ENCODE measurements around the gene P2RY11.

The P2RY11 gene

DNA sequence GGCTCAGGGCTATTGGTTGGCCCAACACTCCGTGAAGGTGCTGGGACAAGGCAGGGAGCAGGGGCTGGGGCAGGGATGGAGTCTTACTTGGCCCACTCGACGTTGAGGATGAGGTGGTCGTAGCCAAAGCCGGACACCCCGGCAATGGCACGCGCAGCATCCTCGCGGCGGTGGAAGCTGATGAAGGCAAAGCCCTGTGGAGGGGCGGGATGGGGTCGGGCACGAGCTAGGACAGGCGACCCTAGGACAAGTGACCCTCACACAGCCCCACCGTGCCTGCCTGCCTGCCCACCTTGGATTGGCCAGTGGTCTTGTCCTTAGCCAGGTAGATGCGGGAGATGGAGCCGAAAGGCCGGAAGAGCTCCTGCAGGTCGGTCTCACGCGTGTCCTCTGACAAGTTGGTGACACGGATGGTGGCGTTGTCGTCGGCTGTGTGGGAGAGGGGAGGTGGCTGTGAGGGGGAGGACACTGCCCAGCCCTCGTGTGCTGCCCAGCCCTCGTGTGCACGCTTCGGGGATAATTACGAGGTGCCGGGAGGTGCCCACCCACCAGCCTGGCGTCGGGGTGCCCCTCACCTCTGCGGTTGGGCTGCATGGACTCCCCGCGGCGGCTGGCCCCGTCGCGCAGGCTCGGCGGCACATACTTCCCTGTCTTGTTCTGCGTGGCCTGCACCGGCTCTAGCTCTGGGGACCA lies 4.0 kb downstream of the P2RY11 start:
- no peaks in the 10 kb centered on the region for H3K9me3 ChIP-seq (ENCODE audit: control insufficient read depth in 2 of 2, low read length in 2 of 2)
- H3K4me1 ChIP-seq (ENCODE audit: control insufficient read depth, insufficient read depth, low read length): peaks cover 28% of the 10 kb centered on the region
- H3K9ac ChIP-seq (ENCODE audit: low read length in 2 of 2): no peak overlapping the region
- H3K4me3 ChIP-seq (ENCODE audit: low read length in 2 of 2): no peak overlapping the region
- H3K27me3 ChIP-seq (ENCODE audit: control insufficient read depth in 1 of 2, insufficient read depth in 2 of 2, low read length in 2 of 2): no peaks in the 10 kb centered on the region
- no peak overlapping the region for H3K27ac ChIP-seq (ENCODE audit: low read length)
- peaks cover 26 to 28% of the 10 kb centered on the region in 2 donors for H3K36me3 ChIP-seq (ENCODE audit: control insufficient read depth in 2 of 2, insufficient read depth in 2 of 2, low read length in 2 of 2)

DNA sequence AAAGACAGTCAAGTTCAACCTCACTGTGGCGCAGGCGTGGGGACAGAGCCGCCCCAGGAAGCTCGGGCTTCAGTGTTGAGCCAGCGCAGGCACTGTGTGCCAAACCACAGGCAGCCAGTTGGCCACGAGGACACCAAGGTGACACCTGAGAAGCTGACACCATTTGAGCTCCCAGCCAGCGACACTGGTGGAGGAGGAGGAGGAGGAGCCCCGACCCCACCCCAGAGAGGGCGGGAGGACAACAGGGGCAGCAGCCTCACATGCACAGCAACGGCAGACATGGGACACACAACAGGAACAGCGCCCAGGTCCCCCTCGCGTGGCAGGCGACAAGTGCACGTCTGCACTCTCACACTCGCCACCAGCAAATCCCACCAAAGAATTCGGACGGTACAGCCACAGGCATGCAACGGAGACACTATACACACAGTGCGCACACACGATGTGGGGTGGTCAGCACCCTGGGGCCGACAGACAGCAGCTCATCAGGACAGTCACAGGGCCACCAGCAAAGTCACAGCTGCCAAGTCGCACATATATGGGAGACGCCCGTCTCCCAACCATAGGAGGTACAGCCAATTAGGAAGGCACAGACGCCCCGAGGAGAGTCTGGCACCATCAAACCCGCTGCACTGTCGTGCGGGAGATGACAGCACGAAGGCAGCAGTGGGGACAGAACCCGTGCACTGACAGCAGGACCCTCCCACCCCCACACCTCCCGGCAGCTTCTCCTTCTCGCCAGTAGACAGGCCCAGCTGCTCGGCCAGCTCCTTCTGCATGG lies 4.8 kb downstream of the P2RY11 start:
- H3K9ac ChIP-seq (ENCODE audit: low read length in 2 of 2): no peak overlapping the region
- H3K9me3 ChIP-seq (ENCODE audit: control insufficient read depth in 2 of 2, low read length in 2 of 2): no peaks in the 10 kb centered on the region
- H3K4me3 ChIP-seq (ENCODE audit: low read length in 2 of 2): no peak overlapping the region
- H3K36me3 ChIP-seq (ENCODE audit: control insufficient read depth in 2 of 2, insufficient read depth in 2 of 2, low read length in 2 of 2): peaks cover 23 to 26% of the 10 kb centered on the region in 2 donors
- H3K4me1 ChIP-seq (ENCODE audit: control insufficient read depth, insufficient read depth, low read length): peaks cover 28% of the 10 kb centered on the region
- no peaks in the 10 kb centered on the region for H3K27me3 ChIP-seq (ENCODE audit: control insufficient read depth in 1 of 2, insufficient read depth in 2 of 2, low read length in 2 of 2)
- H3K27ac ChIP-seq (ENCODE audit: low read length): no peak overlapping the region

DNA sequence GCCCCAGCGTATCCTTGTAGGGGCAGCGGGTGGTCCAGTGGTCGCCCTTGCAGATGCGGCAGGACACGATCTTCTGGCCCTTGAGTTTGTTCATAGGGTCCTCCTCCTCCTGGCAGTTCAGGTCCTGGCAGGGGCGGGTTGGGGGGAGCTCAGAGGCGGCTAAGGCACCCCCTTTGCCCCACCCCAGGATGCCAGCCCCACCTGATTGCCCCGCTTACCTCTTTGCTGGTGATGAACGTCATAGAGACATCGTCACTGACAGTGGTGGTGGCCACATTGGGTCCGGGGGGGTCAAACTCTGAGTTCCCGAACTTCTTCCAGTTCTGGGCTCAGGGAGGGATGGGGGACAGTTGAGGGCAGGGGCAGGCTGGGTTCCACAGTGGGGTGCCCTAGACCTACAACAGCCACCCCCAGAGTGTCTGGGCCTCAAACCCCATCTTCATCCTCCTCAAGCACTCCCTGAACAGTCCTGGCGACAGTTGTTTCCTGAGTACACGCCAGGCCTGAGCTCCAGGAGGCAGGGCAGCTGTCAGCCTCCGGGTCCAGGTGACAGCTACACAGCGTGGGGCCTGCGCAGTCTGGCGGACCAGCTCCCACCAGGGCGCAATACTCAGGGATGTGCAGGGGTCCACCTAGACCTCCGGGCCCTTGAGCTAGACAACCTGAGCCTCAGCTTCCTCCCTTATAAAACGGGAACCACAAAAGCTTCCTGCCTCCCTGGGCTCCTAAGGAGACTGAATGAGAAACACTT lies 5.5 kb downstream of the P2RY11 start:
- Histone ChIP-seq H3K27me3 (ENCODE audit: control insufficient read depth in 1 of 2, insufficient read depth in 2 of 2, low read length in 2 of 2) (no peaks in the 10 kb centered on the region), H3K27ac (ENCODE audit: low read length) (no peak overlapping the region), H3K9ac (ENCODE audit: low read length in 2 of 2) (no peak overlapping the region), H3K4me1 (ENCODE audit: control insufficient read depth, insufficient read depth, low read length) (peaks cover 29% of the 10 kb centered on the region), H3K36me3 (ENCODE audit: control insufficient read depth in 2 of 2, insufficient read depth in 2 of 2, low read length in 2 of 2) (peaks cover 22 to 26% of the 10 kb centered on the region in 2 donors), H3K4me3 (ENCODE audit: low read length in 2 of 2) (no peak overlapping the region), H3K9me3 (ENCODE audit: control insufficient read depth in 2 of 2, low read length in 2 of 2) (no peaks in the 10 kb centered on the region)

DNA sequence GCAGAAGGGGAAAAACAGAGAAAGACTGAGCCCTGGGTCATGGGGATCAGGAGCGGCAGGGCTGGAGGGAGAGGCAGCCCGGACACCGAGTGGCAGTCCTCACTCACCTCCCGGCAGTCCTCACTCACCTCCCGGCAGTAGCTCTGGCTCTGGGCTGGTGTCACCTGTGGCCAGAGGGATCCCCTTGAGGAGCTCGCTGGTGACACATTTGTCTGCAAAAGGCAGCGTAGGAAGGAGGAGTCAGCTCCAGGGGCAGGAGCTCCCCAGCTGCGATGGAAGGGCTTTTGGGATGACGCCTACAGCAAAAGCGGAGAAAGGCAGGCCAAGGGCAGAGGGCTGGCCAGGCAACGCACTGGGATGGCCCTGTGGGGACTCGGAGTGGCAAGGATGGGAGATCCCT lies 7.5 kb downstream of the P2RY11 start:
- Histone ChIP-seq H3K27ac (ENCODE audit: low read length) (no peak overlapping the region), H3K4me1 (ENCODE audit: control insufficient read depth, insufficient read depth, low read length) (peaks cover 22% of the 10 kb centered on the region), H3K4me3 (ENCODE audit: low read length in 2 of 2) (peak overlapping the region; percentile 93 to 96), H3K27me3 (ENCODE audit: control insufficient read depth in 1 of 2, insufficient read depth in 2 of 2, low read length in 2 of 2) (no peaks in the 10 kb centered on the region), H3K9ac (ENCODE audit: low read length in 2 of 2) (peak overlapping the region; percentile 94 to 97), H3K9me3 (ENCODE audit: control insufficient read depth in 2 of 2, low read length in 2 of 2) (no peaks in the 10 kb centered on the region), H3K36me3 (ENCODE audit: control insufficient read depth in 2 of 2, insufficient read depth in 2 of 2, low read length in 2 of 2) (peaks cover 22 to 26% of the 10 kb centered on the region in 2 donors)

DNA sequence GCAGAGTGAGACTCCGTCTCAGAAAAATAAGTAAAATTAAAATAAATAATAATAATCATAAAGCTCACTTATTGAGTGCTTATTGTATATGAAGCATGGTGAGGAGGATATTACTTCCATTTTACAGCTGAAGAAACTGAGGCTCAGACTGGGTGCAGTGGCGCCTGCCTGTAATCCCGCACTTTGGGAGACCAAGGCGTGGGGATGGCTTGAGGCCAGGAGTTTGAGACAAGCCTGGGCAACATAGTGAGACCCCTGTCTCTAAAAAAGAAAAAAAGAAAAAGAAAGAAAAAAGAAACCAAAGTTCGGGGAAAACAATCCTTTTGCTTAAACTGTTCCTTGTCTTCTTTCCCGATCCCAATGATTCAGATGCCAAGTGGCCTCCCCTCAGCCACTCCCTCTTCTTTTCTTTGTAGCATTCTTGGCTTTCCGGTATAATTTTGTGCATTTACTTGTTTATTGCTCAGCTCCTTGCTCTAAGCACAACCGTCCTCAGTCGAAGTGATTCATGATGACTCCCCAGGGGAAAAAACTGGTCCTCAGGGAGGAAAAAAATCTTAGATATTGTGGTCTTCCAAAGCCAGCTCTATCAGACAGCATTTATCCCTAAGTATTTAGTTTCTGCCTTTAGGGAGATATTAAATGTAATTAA lies 9.2 kb downstream of the P2RY11 start:
- H3K4me1 ChIP-seq (ENCODE audit: control insufficient read depth, insufficient read depth, low read length): peaks cover 22% of the 10 kb centered on the region
- H3K9me3 ChIP-seq (ENCODE audit: control insufficient read depth in 2 of 2, low read length in 2 of 2): no peaks in the 10 kb centered on the region
- H3K27me3 ChIP-seq (ENCODE audit: control insufficient read depth in 1 of 2, insufficient read depth in 2 of 2, low read length in 2 of 2): no peaks in the 10 kb centered on the region
- H3K9ac ChIP-seq (ENCODE audit: low read length in 2 of 2): no peak overlapping the region
- peaks cover 15 to 22% of the 10 kb centered on the region in 2 donors for H3K36me3 ChIP-seq (ENCODE audit: control insufficient read depth in 2 of 2, insufficient read depth in 2 of 2, low read length in 2 of 2)
- H3K27ac ChIP-seq (ENCODE audit: low read length): no peak overlapping the region
- H3K4me3 ChIP-seq (ENCODE audit: low read length in 2 of 2): no peak overlapping the region

DNA sequence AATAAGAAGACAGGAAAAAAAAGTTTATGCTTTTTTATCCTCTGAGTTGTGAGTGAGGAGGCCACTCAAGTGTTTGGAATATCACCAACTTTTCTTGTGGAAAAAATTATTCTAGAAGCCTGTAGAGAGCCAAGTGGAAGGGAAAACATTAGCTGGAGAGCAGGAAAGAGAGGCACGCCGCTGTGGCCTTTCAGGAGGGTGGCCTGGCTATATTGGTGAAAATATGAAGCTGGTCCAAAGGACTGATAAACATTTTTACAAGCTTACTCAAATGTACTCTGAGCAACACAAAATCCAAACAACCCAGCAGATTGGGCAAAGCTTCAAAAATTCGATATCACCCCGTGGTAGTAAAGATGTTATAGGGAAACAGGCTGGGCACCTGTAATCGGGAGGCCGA lies 10.6 kb downstream of the P2RY11 start:
- Histone ChIP-seq H3K4me3 (ENCODE audit: low read length in 2 of 2) (no peak overlapping the region), H3K27me3 (ENCODE audit: control insufficient read depth in 1 of 2, insufficient read depth in 2 of 2, low read length in 2 of 2) (no peaks in the 10 kb centered on the region), H3K36me3 (ENCODE audit: control insufficient read depth in 2 of 2, insufficient read depth in 2 of 2, low read length in 2 of 2) (peaks cover 4 to 8% of the 10 kb centered on the region in 2 donors), H3K4me1 (ENCODE audit: control insufficient read depth, insufficient read depth, low read length) (peaks cover 22% of the 10 kb centered on the region), H3K9me3 (ENCODE audit: control insufficient read depth in 2 of 2, low read length in 2 of 2) (no peaks in the 10 kb centered on the region), H3K9ac (ENCODE audit: low read length in 2 of 2) (no peak overlapping the region), H3K27ac (ENCODE audit: low read length) (no peak overlapping the region)

DNA sequence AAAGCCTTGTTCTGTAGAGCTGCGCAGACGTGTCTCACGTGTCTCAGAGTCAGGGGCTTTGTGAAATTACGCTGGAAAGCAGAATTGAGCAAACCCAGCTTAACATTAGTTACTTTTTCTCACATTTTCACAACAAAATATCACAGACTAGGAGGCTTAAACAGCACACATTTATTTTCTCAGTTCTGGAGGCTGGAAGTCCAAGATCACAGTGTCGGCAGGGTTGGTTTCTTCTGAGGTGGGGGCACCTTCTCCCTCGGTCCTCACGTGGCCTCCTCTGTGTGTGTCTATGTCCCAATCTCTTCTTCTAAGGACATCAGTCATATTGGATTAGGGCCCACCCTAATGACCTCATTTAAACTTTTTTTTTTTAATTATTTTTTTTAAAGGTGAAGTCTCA lies 12.9 kb downstream of the P2RY11 start:
- Histone ChIP-seq H3K36me3 (ENCODE audit: control insufficient read depth in 2 of 2, insufficient read depth in 2 of 2, low read length in 2 of 2) (no peaks in the 10 kb centered on the region), H3K27ac (ENCODE audit: low read length) (no peak overlapping the region), H3K9me3 (ENCODE audit: control insufficient read depth in 2 of 2, low read length in 2 of 2) (no peaks in the 10 kb centered on the region), H3K27me3 (ENCODE audit: control insufficient read depth in 1 of 2, insufficient read depth in 2 of 2, low read length in 2 of 2) (no peaks in the 10 kb centered on the region), H3K4me3 (ENCODE audit: low read length in 2 of 2) (no peak overlapping the region), H3K4me1 (ENCODE audit: control insufficient read depth, insufficient read depth, low read length) (peaks cover 7% of the 10 kb centered on the region), H3K9ac (ENCODE audit: low read length in 2 of 2) (no peak overlapping the region)

DNA sequence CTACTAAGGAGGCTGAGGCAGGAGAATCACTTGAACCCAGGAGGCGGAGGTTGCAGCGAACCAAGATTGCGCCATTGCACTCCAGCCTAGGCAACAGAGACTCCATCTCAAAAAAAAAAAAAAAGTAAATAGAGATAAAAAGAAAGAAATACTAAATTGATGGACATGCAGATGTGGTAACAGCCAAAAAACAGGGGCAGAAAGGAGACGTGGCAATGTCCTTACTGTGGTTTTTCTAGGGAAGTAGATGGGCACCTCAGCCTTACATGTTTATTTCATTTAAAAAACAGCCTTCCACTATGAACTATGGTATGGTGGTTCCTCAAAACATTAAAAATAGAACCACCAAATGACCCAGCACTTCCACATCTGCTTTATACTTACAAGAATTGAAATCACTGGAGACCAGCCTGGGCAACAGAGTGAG lies 14.7 kb downstream of the P2RY11 start:
- no peak overlapping the region for H3K9ac ChIP-seq (ENCODE audit: low read length in 2 of 2)
- H3K27me3 ChIP-seq (ENCODE audit: control insufficient read depth in 1 of 2, insufficient read depth in 2 of 2, low read length in 2 of 2): no peaks in the 10 kb centered on the region
- H3K4me3 ChIP-seq (ENCODE audit: low read length in 2 of 2): no peak overlapping the region
- H3K4me1 ChIP-seq (ENCODE audit: control insufficient read depth, insufficient read depth, low read length): peaks cover 2% of the 10 kb centered on the region
- no peaks in the 10 kb centered on the region for H3K9me3 ChIP-seq (ENCODE audit: control insufficient read depth in 2 of 2, low read length in 2 of 2)
- H3K27ac ChIP-seq (ENCODE audit: low read length): no peak overlapping the region
- H3K36me3 ChIP-seq (ENCODE audit: control insufficient read depth in 2 of 2, insufficient read depth in 2 of 2, low read length in 2 of 2): no peaks in the 10 kb centered on the region

DNA sequence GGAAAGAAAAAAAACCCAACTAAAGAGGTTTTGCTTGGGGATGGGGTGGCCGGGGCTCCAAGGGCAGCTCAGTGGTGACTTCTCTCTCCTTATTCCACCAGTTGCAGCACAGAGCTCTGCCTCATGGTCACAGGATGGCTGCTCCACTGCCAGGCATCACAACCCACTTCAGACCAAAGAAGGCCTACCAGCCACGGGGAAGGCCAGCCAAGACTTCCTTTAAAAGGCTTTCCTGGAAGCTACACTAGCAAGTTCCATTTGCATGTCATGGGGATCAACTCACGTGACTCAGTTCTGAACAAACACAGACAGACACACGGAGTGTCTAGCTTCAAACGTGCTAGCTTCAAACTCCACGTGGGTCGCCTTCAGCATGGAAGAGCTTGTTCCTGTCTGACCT lies 21.4 kb downstream of the P2RY11 start:
- Histone ChIP-seq H3K9me3 (ENCODE audit: control insufficient read depth in 2 of 2, low read length in 2 of 2) (no peaks in the 10 kb centered on the region), H3K27me3 (ENCODE audit: control insufficient read depth in 1 of 2, insufficient read depth in 2 of 2, low read length in 2 of 2) (no peaks in the 10 kb centered on the region), H3K27ac (ENCODE audit: low read length) (no peak overlapping the region), H3K36me3 (ENCODE audit: control insufficient read depth in 2 of 2, insufficient read depth in 2 of 2, low read length in 2 of 2) (peaks cover 10 to 27% of the 10 kb centered on the region in 2 donors), H3K4me3 (ENCODE audit: low read length in 2 of 2) (no peak overlapping the region), H3K9ac (ENCODE audit: low read length in 2 of 2) (no peak overlapping the region), H3K4me1 (ENCODE audit: control insufficient read depth, insufficient read depth, low read length) (no peaks in the 10 kb centered on the region)

DNA sequence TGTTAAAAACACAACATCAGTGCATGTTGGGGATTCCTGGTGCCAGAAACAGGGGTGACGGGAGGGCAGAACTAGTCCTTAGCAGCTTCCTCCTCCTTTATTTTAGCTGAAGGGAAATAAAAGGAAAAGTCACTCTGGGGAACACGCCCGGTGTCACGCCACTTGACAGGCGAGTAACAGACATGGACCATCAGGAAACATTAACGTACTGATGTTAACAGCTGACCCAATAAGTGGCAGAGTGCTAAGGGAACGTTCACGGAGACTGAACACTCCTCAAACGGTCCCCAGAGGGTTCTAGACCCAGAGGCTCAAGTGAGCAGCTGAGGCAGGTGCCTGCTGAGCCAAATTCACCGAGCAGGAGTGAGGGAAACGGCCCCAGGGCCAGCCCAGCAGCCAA lies 22.1 kb downstream of the P2RY11 start:
- H3K4me1 ChIP-seq (ENCODE audit: control insufficient read depth, insufficient read depth, low read length): no peaks in the 10 kb centered on the region
- no peak overlapping the region for H3K27ac ChIP-seq (ENCODE audit: low read length)
- H3K9ac ChIP-seq (ENCODE audit: low read length in 2 of 2): no peak overlapping the region
- H3K9me3 ChIP-seq (ENCODE audit: control insufficient read depth in 2 of 2, low read length in 2 of 2): no peaks in the 10 kb centered on the region
- no peaks in the 10 kb centered on the region for H3K27me3 ChIP-seq (ENCODE audit: control insufficient read depth in 1 of 2, insufficient read depth in 2 of 2, low read length in 2 of 2)
- peaks cover 10 to 33% of the 10 kb centered on the region in 2 donors for H3K36me3 ChIP-seq (ENCODE audit: control insufficient read depth in 2 of 2, insufficient read depth in 2 of 2, low read length in 2 of 2)
- no peak overlapping the region for H3K4me3 ChIP-seq (ENCODE audit: low read length in 2 of 2)
